Gastrocnemius medialis (tissue), 4 donors: Measurements from ENCODE around the gene PNPT1.

Experiments used
- CTCF ChIP-seq, 5 experiments: fragments of 450-650 bp in 3 of 5; fragments of 200-600 bp in 2 of 5; sonication (generic) in 2 of 5; IDR thresholded peaks in 4 of 5; conservative IDR thresholded peaks in 1 of 5; 1 replicate in 4 of 5; 2 replicates in 1 of 5; pipeline ENCODE4 v1.5.1; 2016 to 2019; ENCODE audit warnings: antibody characterized with exemption in 5 of 5, mild to moderate bottlenecking in 3 of 5, moderate library complexity in 3 of 5
- POLR2A ChIP-seq, 2 donors: fragments of 450-650 bp; IDR thresholded peaks; one replicate each; pipeline ENCODE4 v1.6.1; 2017; ENCODE audit warnings: antibody characterized with exemption in 2 of 2, mild to moderate bottlenecking in 2 of 2, moderate library complexity in 2 of 2

- TF ChIP-seq CTCF (IDR thresholded peaks at IDR 0.05 in 4 of 5, conservative IDR thresholded peaks at IDR 0.05 in 1 of 5) = no peak
- TF ChIP-seq POLR2A (IDR thresholded peaks at IDR 0.05) = no peak
Measured at GRCh38 chr2:55595536-55595935, 98.1 kb downstream of the PNPT1 start.
